NCI-H524 (cell line): ENCODE data around the gene CLDN24.

Source experiments
- DNase-seq, 2 experiments: peaks; one replicate each; lab custom pipeline; 2025; lab: John Stamatoyannopoulos, UW

The CLDN24 gene

DNA sequence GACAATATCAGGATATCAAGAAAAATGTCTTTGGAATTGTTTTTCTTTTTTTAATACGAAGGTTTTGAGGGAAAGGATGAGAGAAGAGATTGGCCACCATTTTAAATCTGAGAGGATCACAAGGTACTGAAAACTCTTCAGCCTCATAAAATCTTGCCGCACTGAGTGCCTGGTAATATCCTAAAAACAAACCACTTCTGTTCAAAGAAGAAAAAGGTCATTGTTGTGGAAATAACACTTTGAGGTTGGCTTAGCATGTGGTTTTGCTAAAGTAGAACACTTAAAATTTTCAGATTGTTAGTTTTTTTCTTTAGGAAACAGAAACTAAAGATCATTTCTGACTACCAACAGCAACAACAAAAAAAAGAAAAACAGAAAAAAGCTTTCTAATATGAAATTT lies 1.1 kb downstream of the CLDN24 start:
- DNase-seq, result no peak

- DNase-seq, result no peak
These were observed 1.8 kb downstream of the CLDN24 start, which contains the start of gene CLDN22 for GRCh38 chr4:183320211-183321059. Gene CLDN22 (minus strand): TSS chr4:183320276. CDS start chr4:183320218, 58 bp downstream.

DNA sequence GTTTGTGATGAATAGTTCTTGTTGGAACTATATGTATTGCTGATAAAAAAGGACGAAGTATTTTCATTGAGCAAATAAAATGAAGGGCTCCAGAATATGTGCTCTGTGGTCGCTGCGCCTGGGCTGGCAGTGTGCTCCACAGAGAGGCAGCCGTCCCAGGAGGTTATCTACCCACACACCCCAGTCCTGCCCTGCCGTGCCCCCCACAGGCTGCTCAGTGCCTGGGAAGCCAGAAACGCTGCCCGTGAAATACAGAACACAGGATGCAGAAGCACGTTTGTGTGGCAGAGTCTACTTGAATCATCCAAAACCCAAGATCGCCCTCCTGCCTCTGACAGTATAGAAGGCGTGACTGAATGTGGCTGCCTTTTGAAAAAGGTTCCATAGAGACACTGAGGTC lies 3.6 kb downstream of the CLDN24 start:
- no peak for DNase-seq

- no peak for DNase-seq
These were observed 7.4 kb downstream of the CLDN24 start for GRCh38 chr4:183314806-183315205.

- DNase-seq, result no peak
These were observed 7.9 kb downstream of the CLDN24 start for GRCh38 chr4:183314336-183314735.

DNA sequence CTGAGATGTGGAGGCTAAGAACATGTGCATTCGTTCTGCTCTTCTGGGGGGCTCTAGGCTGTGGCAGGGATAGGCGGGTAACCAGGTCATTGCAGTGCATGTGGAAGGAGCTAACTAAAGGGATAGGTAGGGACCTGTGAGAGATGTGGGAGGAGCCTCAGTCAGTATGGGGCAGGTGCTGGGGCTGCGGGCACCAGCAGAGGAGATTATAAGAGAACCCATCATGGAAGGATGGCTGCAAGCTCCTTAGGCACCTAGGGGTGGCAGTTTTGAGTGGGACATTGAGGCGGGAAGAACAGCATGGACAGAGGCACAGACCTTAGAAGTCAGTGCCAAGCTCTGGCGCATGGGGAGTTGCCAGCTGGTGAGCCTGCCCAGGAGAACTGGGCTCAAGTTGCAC lies 9.4 kb downstream of the CLDN24 start:
- no peak for DNase-seq

GRCh38 chr4:183306811-183307210 lies 15.4 kb downstream of the CLDN24 start:
- peak; percentile 42 to 76 for DNase-seq

DNA sequence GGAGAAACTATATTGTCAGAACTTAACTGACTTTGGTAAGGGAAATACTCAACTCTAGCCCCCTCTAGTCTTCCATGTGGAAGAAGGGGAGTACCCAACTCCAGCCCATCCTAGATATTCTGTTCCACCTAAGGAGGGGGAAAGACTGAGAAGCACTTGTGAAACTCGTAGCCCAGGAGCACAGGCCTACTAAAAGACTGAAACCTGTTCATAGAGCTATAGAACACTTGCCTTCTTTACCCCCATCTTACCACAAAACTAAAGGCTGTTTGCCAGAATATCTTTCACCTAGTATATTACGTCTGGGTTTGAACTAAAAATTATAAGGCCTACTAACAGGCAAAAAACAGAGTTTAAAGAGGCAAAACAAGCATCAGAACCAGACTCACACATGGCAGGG lies 17.7 kb downstream of the CLDN24 start:
- DNase-seq, result no peak

DNA sequence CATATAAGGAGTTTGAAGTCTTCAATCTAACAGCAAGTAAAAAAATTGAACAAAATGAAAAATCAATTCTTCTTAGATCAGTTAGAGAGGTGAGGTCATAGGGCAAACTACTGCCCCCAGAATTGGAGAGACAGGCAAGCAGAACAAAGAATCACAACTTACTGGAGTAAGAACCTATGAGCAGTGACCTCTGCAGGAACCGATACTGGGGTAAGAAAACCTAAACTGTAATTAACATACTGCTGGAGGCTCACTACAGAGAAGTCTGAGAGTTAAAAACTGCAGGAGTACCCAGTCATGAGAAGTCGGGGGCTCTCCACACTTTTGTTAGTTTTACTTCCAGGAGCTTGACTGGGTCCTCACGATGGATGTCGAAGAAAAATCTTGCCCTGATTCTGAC lies 18.2 kb downstream of the CLDN24 start:
- DNase-seq, result no peak

DNA sequence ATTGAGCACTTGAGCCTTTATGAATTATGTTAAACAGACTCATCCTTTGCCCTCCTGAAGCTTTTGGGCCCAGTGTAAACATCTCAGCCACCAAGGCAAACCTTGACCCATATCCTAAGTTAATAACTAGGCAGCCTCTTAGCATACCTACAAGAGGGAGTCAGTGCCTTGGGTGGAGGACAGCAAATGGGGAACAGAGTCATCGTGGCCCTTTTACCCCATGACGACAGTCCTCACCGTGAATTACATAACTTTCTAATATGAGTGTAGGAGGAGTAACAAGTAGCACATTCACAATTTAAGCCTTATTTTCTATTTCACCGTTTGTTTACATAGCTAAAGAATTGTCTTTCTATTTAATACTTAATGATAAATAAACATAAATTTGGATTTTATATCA lies 18.9 kb downstream of the CLDN24 start:
- DNase-seq, result no peak

GRCh38 chr4:183300655-183301054 lies 21.6 kb downstream of the CLDN24 start:
- DNase-seq, result no peak

DNA sequence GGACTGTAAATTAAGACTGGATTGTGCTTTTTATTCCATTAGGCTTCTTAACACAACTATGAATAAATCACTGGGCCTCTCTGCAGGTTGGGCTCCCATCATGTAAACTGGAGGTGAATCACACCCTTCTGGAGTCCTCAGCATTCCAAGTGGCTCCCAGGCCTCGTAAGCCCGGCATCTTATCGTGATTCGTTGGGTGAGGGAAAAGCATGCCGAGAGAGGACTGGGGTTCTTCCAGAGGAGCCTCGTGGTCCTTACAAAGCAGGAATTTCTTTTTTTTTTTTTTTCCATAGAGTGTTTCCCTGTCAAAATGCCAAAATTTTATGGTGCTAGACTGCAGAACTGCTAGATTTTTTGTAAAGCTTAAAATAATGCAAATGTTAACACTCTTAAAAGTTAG lies 22.2 kb downstream of the CLDN24 start:
- DNase-seq, result no peak

DNA sequence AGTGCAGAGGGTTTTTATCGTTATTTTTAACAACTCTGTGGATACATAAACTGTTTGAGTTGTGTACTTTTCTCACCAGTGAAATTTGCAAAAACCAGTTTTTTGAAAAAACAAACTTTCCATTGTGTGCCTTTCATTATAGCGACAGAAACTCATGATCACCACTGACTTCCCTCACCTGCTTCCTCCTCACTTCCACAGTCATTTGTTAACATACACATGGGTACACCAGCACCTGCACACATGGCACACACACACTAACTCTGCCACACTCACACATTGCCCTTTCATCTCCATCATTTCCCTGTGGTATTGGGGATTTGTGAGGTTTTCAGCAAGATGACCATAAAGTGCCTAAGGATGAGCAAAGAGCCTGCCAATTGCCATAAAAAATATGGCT lies 22.8 kb downstream of the CLDN24 start:
- no peak for DNase-seq

DNA sequence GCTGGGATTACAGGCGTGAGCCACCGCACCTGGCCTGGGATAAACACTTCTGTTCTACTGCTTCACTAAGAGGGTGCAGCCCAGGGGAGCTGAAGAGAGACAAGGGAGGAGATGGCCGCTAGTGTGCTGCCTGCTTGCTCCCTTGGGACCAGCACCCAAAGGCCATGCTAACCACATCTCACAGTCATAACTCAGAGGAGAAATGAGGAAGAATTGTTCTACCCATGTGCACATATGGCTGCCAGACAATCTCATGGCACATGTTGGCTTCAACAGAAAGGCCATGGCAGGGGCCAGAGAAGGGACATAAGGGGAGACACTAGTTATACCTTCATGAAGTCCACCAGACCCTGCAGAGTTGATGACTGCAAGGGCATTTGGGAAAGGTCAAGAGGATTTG lies 24.6 kb downstream of the CLDN24 start:
- DNase-seq, result no peak

DNA sequence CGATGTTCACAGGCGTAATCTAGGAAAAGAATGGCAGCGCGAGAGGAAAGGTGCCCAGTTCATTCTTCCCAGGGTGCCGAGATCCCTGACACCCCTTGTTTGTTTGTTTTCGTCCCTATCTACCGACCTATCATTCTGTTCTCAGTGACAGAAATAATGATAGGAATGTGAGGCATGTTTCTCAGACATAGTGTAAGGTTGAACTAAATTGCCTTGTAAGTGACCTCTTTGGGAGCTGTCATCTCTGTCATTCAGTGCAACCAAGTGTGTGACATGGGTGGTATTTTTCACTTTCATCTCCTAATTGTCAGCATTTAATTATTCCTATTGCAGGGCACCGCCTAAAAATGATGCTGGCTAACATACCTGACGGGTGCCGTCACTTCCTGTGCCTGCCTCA lies 26.5 kb downstream of the CLDN24 start:
- no peak for DNase-seq

GRCh38 chr4:183291070-183291469 lies 31.2 kb downstream of the CLDN24 start:
- DNase-seq, result peak in 1 of 2 experiments; percentile 9

DNA sequence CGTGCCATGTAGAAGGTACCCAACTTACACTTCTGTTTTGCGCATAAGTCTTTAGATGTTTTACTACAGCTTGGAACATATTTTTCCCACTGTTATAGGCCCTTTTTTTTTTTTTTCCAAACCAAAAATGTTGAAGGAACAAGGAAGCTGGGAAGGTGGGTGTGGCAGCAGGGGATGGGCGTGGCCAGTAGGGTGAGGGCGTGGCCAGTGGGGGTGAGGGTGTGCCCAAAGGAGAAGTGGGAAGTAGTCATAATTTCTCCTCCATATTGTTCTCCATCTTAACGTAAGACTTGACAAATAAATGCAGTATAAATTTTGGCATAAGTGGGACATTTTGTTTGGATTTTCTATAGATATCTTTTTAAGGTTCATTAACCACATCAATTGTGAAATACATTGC lies 32.5 kb downstream of the CLDN24 start:
- DNase-seq, result no peak

GRCh38 chr4:183288955-183289354 lies 33.3 kb downstream of the CLDN24 start:
- no peak for DNase-seq

DNA sequence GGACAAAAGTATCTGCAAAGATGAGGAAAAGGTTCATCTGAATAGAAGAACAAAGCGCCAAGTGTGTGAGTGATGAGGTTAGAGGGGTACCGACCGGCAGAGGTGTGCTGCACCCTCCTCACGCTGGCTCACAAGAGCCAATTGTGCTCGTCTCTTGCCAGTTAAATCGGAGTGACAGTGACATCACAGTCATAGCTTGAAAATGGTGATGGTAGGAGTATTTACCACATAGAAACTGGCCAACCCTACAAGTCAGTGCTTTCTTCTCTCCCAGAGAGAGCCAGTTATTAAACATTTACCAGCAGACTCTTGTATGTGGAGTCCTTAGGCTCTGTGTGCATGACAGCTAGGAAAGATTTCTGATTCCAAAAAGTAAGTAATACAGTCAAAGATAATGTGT lies 34.5 kb downstream of the CLDN24 start:
- DNase-seq, result no peak

DNA sequence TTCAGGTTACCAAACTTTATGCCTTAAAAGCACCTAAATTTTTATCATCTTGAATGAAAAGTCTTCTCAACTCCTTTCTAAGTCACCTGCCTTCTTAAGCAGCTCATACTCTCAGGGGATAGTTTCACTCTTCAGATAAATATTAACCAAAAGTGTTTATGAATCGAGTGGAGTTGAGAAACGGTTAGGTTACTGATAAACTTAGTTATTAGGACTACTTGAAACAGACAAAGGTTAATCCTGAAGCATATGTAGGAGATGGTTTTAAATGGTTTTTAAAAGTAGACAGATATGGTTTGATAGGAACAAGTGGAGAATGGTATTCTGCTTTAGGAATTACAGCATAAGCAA lies 34.9 kb downstream of the CLDN24 start:
- no peak for DNase-seq

- no peak for DNase-seq
These were observed 35.5 kb downstream of the CLDN24 start for GRCh38 chr4:183286590-183287308.

- DNase-seq, result no peak
These were observed 36.3 kb downstream of the CLDN24 start for GRCh38 chr4:183285886-183286285.

DNA sequence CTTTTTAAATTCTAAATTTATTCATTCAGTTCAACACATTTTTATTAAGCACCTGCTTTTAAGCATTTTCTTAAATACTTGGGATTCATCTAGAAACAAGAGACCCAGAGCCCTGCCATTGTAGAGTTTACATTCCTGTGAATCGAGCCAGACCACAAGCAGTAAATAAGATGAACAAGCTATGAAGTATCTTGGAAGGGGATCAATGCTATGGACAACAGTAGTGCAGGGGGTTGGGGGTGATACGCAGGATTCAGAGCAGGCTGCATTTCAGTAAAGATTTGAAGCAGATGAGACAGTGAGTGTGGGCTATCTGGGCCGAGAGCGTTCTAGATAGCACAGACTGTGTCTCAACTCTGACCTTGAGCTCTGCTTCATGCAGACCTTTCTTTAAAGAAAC lies 37.3 kb downstream of the CLDN24 start:
- no peak for DNase-seq
